Measurements from ENCODE around the gene CHAF1A.
A peak's percentile ranks its signal among the peaks of the same experiment; 100 is the strongest.

CHAF1A gene

DNA sequence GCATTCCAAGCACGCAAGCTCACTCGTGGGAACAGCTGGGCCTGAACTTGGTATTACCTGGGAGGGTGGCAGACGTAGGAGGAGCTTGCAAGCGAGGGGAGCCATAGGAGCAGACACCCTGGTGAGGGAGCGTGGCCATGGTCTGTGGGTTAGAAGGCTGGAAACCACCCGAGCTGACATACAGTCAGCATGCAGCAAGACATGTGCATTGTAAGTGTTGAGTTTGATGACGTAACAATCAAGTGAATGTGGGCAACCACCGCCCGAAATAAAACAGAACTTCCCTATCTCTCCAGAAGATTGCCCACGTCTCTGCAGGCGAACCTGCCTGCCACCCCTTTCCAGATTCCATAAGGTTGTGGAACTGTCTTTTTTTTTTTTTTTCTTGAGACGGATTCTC is 28.3 kb downstream of the CHAF1A start:
- TF ChIP-seq POLR2AphosphoS5 (IDR thresholded peaks at IDR 0.05; ENCODE audit: low read depth, low read length): no peak
- TF ChIP-seq POU2F2 (IDR thresholded peaks at IDR 0.05; ENCODE audit: low read depth, low read length): no peak
- DNase-seq (ENCODE audit: insufficient read length, low spot score) (no peak), FAIRE-seq (peak; percentile 5)

DNA sequence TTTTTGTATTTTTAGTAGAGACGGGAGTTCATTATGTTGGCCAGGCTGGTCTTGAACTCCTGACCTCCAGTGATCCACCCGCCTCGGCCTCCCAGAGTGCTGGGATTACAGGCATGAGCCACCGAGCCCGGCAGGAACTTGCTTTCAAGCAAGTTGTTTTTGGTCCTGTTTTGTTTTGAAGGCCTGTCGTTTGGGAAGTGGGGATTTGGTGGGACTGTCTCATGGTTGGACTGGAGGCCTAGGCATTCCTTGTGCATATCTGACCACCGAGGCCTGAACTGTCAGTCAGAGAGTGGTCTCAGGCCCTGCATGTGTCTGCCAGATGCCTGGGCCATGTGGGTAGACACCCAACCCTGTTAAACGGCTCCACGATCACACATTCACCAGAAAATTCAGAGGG is 28.9 kb downstream of the CHAF1A start:
- FAIRE-seq: no peak
- TF ChIP-seq TAF1 (IDR thresholded peaks at IDR 0.05; ENCODE audit: low read depth, low read length) (no peak), POLR2A (IDR thresholded peaks at IDR 0.05; ENCODE audit: low read depth, low read length) (no peak), POLR2AphosphoS5 (IDR thresholded peaks at IDR 0.05; ENCODE audit: low read depth, low read length) (no peak), POU2F2 (IDR thresholded peaks at IDR 0.05; ENCODE audit: low read depth, low read length) (no peak), SPI1 (IDR thresholded peaks at IDR 0.05; ENCODE audit: low read depth, low read length) (no peak), PAX5 (IDR thresholded peaks at IDR 0.05; ENCODE audit: insufficient read depth, low read length, severe bottlenecking) (no peak)
- no peak for DNase-seq (ENCODE audit: insufficient read length, low spot score)

DNA sequence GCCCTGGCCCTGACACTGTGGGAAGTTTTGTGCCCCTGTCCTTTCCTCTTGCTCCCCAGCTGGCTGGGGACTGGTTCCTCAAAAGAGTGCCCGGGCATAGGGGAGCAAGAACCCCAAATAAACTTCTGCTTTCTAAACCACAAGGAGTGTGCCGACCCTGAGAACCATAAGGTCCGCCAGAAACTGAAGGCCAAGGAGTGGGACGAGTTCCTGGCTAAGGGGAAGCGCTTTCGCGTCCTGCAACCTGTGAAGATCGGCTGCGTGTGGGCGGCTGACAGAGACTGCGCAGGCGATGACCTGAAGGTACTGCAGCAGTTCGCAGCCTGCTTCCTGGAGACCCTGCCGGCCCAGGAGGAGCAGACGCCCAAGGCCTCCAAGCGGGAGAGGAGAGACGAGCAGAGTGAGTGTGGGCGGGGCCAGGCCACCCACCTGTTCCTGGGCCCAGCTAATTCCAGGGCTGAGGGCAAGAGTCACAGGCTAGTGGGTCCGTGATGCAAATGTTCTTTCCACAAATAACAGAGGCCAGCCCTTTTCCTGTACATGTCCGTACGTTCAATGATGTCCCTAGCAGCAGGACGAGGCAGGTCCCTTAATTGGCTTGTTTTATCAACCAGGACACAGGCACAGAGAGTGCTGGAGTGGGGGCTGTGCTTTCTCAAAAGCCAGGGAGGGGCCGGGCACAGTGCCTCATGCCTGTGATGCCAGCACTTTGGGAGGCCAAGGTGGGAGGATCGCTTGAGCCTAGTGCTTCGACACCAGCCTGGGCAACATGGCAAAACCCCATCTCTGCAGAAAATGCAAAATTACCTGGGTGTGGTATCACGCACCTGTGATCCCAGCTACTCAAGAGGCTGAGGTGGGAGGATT is 29.6 kb downstream of the CHAF1A start:
- no peak for DNase-seq (ENCODE audit: insufficient read length, low spot score)
- TF ChIP-seq POLR2A (IDR thresholded peaks at IDR 0.05; ENCODE audit: low read depth, low read length): no peak
- TF ChIP-seq SPI1 (IDR thresholded peaks at IDR 0.05; ENCODE audit: low read depth, low read length): no peak
- no peak for TF ChIP-seq PAX5 (IDR thresholded peaks at IDR 0.05; ENCODE audit: insufficient read depth, low read length, severe bottlenecking)
- TF ChIP-seq POU2F2 (IDR thresholded peaks at IDR 0.05; ENCODE audit: low read depth, low read length): no peak
- no peak for TF ChIP-seq POLR2AphosphoS5 (IDR thresholded peaks at IDR 0.05; ENCODE audit: low read depth, low read length)
- peak; percentile 68 for FAIRE-seq

DNA sequence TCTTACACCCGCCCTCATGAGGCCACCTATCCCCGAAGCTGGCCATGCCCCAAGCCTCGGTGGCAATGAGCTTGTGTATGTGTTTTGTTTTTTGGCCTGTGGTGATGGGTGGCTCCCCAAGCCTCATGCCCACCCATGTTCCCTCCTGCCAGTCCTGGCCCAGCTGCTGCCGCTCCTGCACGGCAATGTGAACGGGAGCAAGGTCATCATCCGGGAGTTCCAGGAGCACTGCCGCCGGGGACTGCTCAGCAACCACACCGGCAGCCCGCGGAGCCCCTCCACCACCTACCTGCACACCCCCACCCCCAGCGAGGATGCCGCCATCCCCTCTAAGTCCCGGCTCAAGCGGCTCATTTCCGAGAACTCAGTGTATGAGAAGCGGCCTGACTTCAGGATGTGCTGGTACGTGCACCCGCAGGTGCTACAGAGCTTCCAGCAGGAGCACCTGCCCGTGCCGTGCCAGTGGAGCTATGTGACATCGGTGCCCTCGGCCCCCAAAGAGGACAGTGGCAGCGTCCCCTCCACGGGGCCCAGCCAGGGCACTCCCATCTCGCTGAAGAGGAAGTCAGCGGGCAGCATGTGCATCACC is 30.6 kb downstream of the CHAF1A start:
- FAIRE-seq (no peak), DNase-seq (ENCODE audit: insufficient read length, low spot score) (no peak)
- TF ChIP-seq SPI1 (IDR thresholded peaks at IDR 0.05; ENCODE audit: low read depth, low read length) (no peak), POLR2AphosphoS5 (IDR thresholded peaks at IDR 0.05; ENCODE audit: low read depth, low read length) (no peak), POU2F2 (IDR thresholded peaks at IDR 0.05; ENCODE audit: low read depth, low read length) (no peak), TAF1 (IDR thresholded peaks at IDR 0.05; ENCODE audit: low read depth, low read length) (no peak), POLR2A (IDR thresholded peaks at IDR 0.05; ENCODE audit: low read depth, low read length) (no peak), PAX5 (IDR thresholded peaks at IDR 0.05; ENCODE audit: insufficient read depth, low read length, severe bottlenecking) (no peak)

DNA sequence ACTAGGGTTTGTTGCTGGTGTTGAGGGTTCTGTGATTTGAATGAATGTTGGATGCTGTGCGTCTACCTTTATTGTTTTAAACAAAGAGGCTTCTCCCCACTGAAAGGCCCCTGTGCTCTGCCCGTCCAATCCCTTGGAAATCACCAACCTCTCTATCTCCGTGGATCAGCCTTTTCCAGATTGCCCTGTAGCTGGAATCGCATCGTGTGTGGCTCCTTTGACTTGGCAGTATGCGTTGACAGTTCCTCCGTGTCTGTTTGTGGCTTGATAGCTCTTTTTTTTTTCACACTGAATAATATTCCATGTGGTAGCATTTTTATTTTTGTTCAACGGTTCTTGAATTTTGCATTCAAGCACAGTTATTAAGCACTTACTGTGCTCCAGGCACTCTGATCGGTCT is 32.0 kb downstream of the CHAF1A start:
- no peak for DNase-seq (ENCODE audit: insufficient read length, low spot score)
- no peak for FAIRE-seq
- TF ChIP-seq SPI1 (IDR thresholded peaks at IDR 0.05; ENCODE audit: low read depth, low read length) (no peak), POLR2A (IDR thresholded peaks at IDR 0.05; ENCODE audit: low read depth, low read length) (no peak), POLR2AphosphoS5 (IDR thresholded peaks at IDR 0.05; ENCODE audit: low read depth, low read length) (no peak), POU2F2 (IDR thresholded peaks at IDR 0.05; ENCODE audit: low read depth, low read length) (no peak), TAF1 (IDR thresholded peaks at IDR 0.05; ENCODE audit: low read depth, low read length) (no peak), PAX5 (IDR thresholded peaks at IDR 0.05; ENCODE audit: insufficient read depth, low read length, severe bottlenecking) (no peak)

DNA sequence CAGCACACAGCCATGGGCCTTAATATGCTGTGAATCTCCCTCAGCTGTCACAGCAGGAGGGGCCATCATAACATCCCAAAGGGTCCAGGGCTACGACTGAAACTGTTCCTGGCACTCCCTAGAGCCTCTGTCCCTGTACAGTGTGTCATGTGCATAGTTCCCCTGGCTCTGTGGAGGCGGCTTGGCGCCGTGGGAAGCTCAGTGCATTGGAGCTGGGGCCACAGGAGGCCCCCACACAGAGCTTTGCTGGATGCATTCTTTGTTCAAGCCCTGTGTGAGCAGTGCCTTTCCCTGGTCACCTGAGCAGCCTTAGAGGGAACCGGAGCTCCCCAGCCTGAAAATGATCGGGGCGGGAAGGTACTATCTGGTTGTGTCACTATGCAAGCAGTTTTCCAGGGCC is 33.8 kb downstream of the CHAF1A start:
- DNase-seq (ENCODE audit: insufficient read length, low spot score) (no peak), FAIRE-seq (no peak)
- TF ChIP-seq POLR2AphosphoS5 (IDR thresholded peaks at IDR 0.05; ENCODE audit: low read depth, low read length): no peak
- no peak for TF ChIP-seq SPI1 (IDR thresholded peaks at IDR 0.05; ENCODE audit: low read depth, low read length)
- TF ChIP-seq TAF1 (IDR thresholded peaks at IDR 0.05; ENCODE audit: low read depth, low read length): no peak
- no peak for TF ChIP-seq POU2F2 (IDR thresholded peaks at IDR 0.05; ENCODE audit: low read depth, low read length)
- TF ChIP-seq POLR2A (IDR thresholded peaks at IDR 0.05; ENCODE audit: low read depth, low read length): no peak
- no peak for TF ChIP-seq PAX5 (IDR thresholded peaks at IDR 0.05; ENCODE audit: insufficient read depth, low read length, severe bottlenecking)

DNA sequence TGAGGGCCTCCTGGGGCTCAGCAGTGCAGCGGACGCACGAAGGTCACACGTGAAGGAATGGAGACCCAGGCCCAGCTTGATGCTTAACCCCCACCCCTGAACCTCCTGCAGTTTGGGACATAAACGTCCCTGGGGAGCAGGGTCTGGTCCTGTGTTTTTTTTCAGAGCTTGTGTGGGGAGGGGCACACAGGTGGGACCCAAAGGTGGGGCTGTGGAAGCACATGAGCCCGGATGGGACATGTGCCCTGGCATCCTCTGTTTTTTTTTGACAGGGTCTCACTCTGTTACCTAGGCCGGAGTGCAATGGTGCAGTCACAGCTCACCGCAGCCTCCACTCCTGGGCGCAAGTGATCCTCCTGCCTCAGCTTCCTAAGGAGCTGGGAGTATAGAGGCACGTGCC is 34.7 kb downstream of the CHAF1A start:
- no peak for FAIRE-seq

DNA sequence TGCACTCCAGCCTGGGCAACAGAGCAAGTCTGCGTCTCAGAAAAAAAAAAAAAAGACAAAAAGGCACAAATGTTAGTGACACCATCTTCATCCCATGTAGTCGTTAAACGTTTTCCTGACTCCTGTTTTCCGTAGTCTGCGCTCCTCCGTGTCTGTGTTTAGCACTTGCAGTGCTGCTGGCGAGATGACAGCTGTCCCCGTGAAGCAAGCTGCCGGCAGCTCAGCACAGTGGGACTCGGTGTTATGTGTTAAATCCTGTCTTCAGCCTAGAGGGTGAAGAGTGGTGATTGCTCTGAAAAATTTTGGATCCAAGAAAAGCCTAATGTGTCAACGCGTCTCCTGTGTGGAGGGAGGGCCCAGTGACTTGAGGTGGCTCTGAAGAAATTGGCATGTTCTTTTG is 36.8 kb downstream of the CHAF1A start:
- DNase-seq (ENCODE audit: insufficient read length, low spot score) (no peak), FAIRE-seq (no peak)
- no peak for TF ChIP-seq TAF1 (IDR thresholded peaks at IDR 0.05; ENCODE audit: low read depth, low read length)
- TF ChIP-seq POU2F2 (IDR thresholded peaks at IDR 0.05; ENCODE audit: low read depth, low read length): no peak
- no peak for TF ChIP-seq POLR2A (IDR thresholded peaks at IDR 0.05; ENCODE audit: low read depth, low read length)
- TF ChIP-seq POLR2AphosphoS5 (IDR thresholded peaks at IDR 0.05; ENCODE audit: low read depth, low read length): no peak
- no peak for TF ChIP-seq PAX5 (IDR thresholded peaks at IDR 0.05; ENCODE audit: insufficient read depth, low read length, severe bottlenecking)
- no peak for TF ChIP-seq SPI1 (IDR thresholded peaks at IDR 0.05; ENCODE audit: low read depth, low read length)

More for the DNA sequence above, 34.7 kb downstream of the CHAF1A start:
- no peak for DNase-seq (ENCODE audit: insufficient read length, low spot score)
- no peak for TF ChIP-seq TAF1 (IDR thresholded peaks at IDR 0.05; ENCODE audit: low read depth, low read length)
- no peak for TF ChIP-seq POLR2A (IDR thresholded peaks at IDR 0.05; ENCODE audit: low read depth, low read length)
- peak; percentile 51; the same call in 1 of the 2 replicates for TF ChIP-seq POLR2AphosphoS5 (IDR thresholded peaks at IDR 0.05; ENCODE audit: low read depth, low read length)

DNA sequence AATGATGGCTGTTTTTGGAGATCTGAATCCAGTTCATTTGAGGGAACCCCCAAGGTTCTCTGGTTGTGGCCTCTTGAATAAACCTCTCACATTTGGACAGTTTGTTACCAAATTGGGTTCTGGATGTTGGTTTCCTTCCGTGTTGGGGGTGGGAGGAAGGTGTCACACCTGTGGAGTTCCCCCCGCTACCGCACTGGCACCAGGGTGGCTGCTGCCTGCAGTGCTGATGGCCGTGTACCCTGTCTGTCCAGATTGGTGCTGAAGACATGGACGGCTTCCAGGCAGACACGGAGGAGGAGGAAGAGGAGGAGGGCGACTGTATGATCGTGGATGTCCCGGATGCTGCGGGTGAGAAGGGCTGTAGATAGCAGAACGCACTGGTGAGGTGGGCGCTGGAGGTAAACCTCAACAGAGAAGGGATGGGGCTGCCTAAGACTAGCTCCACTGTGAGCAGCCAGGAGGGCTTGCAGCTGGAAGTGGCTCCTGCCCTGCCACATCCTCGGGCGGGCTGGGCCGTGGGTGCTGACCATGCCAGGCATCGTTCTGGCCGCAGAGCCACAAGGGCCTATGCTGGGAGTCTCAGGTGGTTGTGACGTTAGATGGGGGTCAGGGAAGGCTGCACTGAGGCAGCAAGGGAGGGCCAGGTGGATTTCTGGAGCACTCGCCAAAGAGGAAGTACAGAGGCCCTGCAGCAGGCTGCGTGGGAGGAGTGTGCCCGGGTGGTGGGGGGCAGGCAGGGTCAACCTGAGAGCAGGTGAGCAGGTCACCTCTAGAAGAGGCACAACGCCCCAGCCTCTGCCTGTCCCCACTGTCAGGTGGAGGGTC is 39.8 kb downstream of the CHAF1A start:
- TF ChIP-seq POLR2AphosphoS5 (IDR thresholded peaks at IDR 0.05; ENCODE audit: low read depth, low read length) (no peak), SPI1 (IDR thresholded peaks at IDR 0.05; ENCODE audit: low read depth, low read length) (0 out of 2 replicates have a peak, but pooled peaks have one; percentile 12)
- peak; percentile 74 for FAIRE-seq
- no peak for DNase-seq (ENCODE audit: insufficient read length, low spot score)

All from GM12891 (cell line).